Renal cortical epithelial cell (primary cell): Measurements from ENCODE around the gene MKI67. TPM values are rescaled to one million over a fixed set of nuclear protein-coding genes. Genes with fewer than 3 reads are reported as not detected.
"Not testable (repeated sequence)": the region's sequence is repeated elsewhere in the genome, so short reads cannot be mapped to it uniquely, and the experiment has no call there.

Experiments used
- DNase-seq: peaks from one replicate; pipeline ENCODE4 v3.0.0-alpha.2; 2011; ENCODE audit warnings: low read depth
- total RNA-seq: library from RNA; depleted of rRNA; stranded (reverse); fragments of >200 nt; gene quantifications from 2 replicates; pipeline ENCODE4 v1.2.3, GENCODE V29; 2014

The MKI67 gene
- total RNA-seq, 1 donor from 2014 or later = 0.75 TPM

- no peak for DNase-seq
These were observed 23.2 kb upstream of the MKI67 start for GRCh38 chr10:128149267-128150014.

- peak; percentile 53 for DNase-seq
These were observed 21.4 kb upstream of the MKI67 start for GRCh38 chr10:128147669-128148068.

GRCh38 chr10:128147064-128147463, 20.8 kb upstream of the MKI67 start:
- DNase-seq = peak; percentile 84

GRCh38 chr10:128144547-128144946, 18.3 kb upstream of the MKI67 start:
- no peak for DNase-seq

GRCh38 chr10:128143531-128143930, 17.3 kb upstream of the MKI67 start:
- DNase-seq = no peak

GRCh38 chr10:128140425-128140824, 14.2 kb upstream of the MKI67 start:
- no peak for DNase-seq

GRCh38 chr10:128138429-128138828, 12.2 kb upstream of the MKI67 start:
- DNase-seq = not testable (repeated sequence)

GRCh38 chr10:128137877-128138276, 11.7 kb upstream of the MKI67 start:
- DNase-seq = no peak

- peak; percentile 93 for DNase-seq
These were observed 3.8 kb upstream of the MKI67 start for GRCh38 chr10:128130051-128130450.

- DNase-seq = no peak
These were observed 2.4 kb upstream of the MKI67 start for GRCh38 chr10:128128582-128128981.

- peak; percentile 6 for DNase-seq
These were observed 743 bp downstream of the MKI67 start for GRCh38 chr10:128125416-128125943.

- no peak for DNase-seq
These were observed 1.3 kb downstream of the MKI67 start for GRCh38 chr10:128124813-128125403.

GRCh38 chr10:128123846-128124245, 2.4 kb downstream of the MKI67 start:
- DNase-seq = no peak

GRCh38 chr10:128122931-128123330, 3.3 kb downstream of the MKI67 start:
- no peak for DNase-seq

- no peak for DNase-seq
These were observed 4.3 kb downstream of the MKI67 start for GRCh38 chr10:128121750-128122412.

- peak; percentile 30 for DNase-seq
These were observed 9.2 kb downstream of the MKI67 start for GRCh38 chr10:128116851-128117615.

GRCh38 chr10:128116187-128116586, 10.0 kb downstream of the MKI67 start:
- no peak for DNase-seq

- DNase-seq = no peak
These were observed 10.9 kb downstream of the MKI67 start for GRCh38 chr10:128115356-128115755.

- DNase-seq = no peak
These were observed 11.3 kb downstream of the MKI67 start for GRCh38 chr10:128114901-128115300.

GRCh38 chr10:128113026-128113425, 13.2 kb downstream of the MKI67 start:
- DNase-seq = no peak

GRCh38 chr10:128111696-128112095, 14.5 kb downstream of the MKI67 start:
- no peak for DNase-seq

GRCh38 chr10:128110339-128110738, 15.9 kb downstream of the MKI67 start:
- no peak for DNase-seq
